IPS DF 6.9 (cell line): ENCODE data around the gene SPTB.

Experiments
- DNase-seq: peaks from one replicate; pipeline ENCODE4 v3.0.0-alpha.2; 2013; ENCODE audit warnings: low read depth, low spot score
- H3K27ac ChIP-seq: one replicate; pipeline ENCODE4 v1.5.1; 2013; ENCODE audit warnings: low read length, control low read depth
- H3K27me3 ChIP-seq: 2 replicates; pipeline ENCODE4 v1.6.1; 2013; ENCODE audit warnings: mild to moderate bottlenecking, low read length; ENCODE audit not compliant: control insufficient read depth, insufficient read depth
- H3K36me3 ChIP-seq: 2 replicates; pipeline ENCODE4 v1.6.1; 2013; ENCODE audit warnings: low read length; ENCODE audit not compliant: control insufficient read depth, insufficient read depth
- H3K4me1 ChIP-seq: 2 replicates; pipeline ENCODE4 v1.6.1; 2013; ENCODE audit warnings: low read length; ENCODE audit not compliant: control insufficient read depth, insufficient read depth
- H3K4me3 ChIP-seq: 2 replicates; pipeline ENCODE4 v1.5.1; 2013; ENCODE audit warnings: mild to moderate bottlenecking, low read length
- H3K9me3 ChIP-seq: 2 replicates; pipeline ENCODE4 v1.6.1; 2013; ENCODE audit warnings: low read length, inconsistent platforms; ENCODE audit not compliant: control insufficient read depth, insufficient read depth
- WGBS: extraction: QIAGEN DNeasy Blood & Tissue Kit; methylation state at CpG from one replicate; pipeline ENCODE4 v1.1.7; 2013; ENCODE audit warnings: mixed read lengths, missing lambda C conversion rate; ENCODE audit not compliant: insufficient read length, insufficient coverage; 5-methylcytosine and 5-hydroxymethylcytosine counted together

Gene SPTB

DNA sequence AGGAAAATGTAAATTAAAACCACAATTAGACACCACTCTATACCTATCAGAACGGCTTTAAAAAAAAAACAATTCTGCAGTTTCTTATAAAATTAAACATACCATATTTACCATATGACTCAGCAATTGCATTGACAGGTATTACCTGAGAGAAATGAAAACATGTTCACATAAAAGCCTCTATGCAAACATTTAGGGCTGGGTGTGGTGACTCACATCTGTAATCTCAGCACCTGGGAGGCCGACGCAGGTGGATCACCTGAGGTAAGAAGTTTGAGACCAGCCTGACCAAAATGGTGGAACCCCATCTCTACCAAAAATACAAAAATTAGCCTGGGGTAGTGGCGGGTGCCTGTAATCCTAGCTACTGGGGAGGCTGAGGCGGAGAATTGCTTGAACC lies 41.1 kb downstream of the SPTB start:
- no peak for DNase-seq
- WGBS: 100% methylated on average over 1 of the region's 5 CpGs
- no peaks in the 10 kb centered on the region for H3K27me3 ChIP-seq

DNA sequence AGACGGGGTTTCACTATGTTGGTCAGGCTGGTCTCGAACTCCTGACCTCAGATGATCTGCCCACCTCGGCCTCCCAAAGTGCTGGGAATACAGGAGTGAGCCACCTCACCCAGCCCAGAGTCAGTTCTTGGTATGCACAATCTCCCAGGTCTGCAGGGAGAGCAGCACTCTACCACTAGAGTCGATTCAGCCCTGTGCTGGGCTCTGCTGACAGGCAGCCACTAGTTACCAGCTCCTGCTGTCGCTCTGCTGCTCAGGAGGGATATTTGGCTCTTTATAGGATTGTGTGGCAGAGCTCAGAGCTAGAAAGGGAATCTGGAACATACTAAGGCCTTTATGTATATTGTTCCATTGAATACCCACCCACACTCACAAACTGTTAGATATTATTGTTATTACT lies 44.3 kb downstream of the SPTB start:
- DNase-seq: no peak
- Histone ChIP-seq H3K27ac (no peak overlapping the region), H3K36me3 (no peaks in the 10 kb centered on the region), H3K27me3 (no peaks in the 10 kb centered on the region), H3K9me3 (no peaks in the 10 kb centered on the region), H3K4me3 (no peak overlapping the region), H3K4me1 (0 out of 2 replicates have a peak, but pooled peaks cover 3% of the 10 kb centered on the region)
- WGBS: no CpG with 5 or more reads among the region's 5 CpGs

More for the DNA sequence above, 41.1 kb downstream of the SPTB start:
- Histone ChIP-seq H3K9me3 (no peaks in the 10 kb centered on the region), H3K36me3 (no peaks in the 10 kb centered on the region), H3K27ac (no peak overlapping the region), H3K4me1 (peaks cover 1% of the 10 kb centered on the region; the same call in 1 of the 2 replicates), H3K4me3 (no peak overlapping the region)

- H3K36me3 ChIP-seq: no peaks in the 10 kb centered on the region
- H3K4me1 ChIP-seq: 0 out of 2 replicates have a peak, but pooled peaks cover 3% of the 10 kb centered on the region
- no peak for DNase-seq
- H3K4me3 ChIP-seq: no peak overlapping the region
- no peaks in the 10 kb centered on the region for H3K27me3 ChIP-seq
- no CpG with 5 or more reads among the region's 3 CpGs for WGBS
- H3K27ac ChIP-seq: no peak overlapping the region
- H3K9me3 ChIP-seq: no peaks in the 10 kb centered on the region
Measured at GRCh38 chr14:64834965-64835364, 44.7 kb downstream of the SPTB start.

DNA sequence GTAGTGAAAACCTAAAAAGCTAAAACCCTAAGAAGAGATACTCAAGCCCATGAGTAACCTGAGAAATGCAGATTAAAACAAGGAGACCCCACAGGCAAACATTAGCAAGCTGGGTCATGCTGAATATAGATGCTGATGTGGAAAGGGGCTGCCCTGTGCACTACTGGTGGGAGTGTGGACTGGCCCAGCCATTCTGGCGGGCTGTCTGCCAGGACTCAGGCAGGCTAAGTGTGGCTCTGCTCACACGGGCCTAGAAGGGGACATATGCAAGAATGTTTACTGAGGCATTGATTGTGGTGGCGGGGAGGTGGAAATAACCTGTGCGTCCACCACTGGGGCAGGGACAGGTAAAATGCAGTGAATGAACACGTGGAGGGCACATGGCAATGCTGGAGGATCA lies 48.3 kb downstream of the SPTB start:
- H3K4me3 ChIP-seq: no peak overlapping the region
- no peak overlapping the region for H3K27ac ChIP-seq
- no peaks in the 10 kb centered on the region for H3K36me3 ChIP-seq
- 0 out of 2 replicates have a peak, but pooled peaks cover 3% of the 10 kb centered on the region for H3K4me1 ChIP-seq
- DNase-seq: no peak
- WGBS: no CpG with 5 or more reads among the region's 5 CpGs
- H3K9me3 ChIP-seq: no peaks in the 10 kb centered on the region
- H3K27me3 ChIP-seq: no peaks in the 10 kb centered on the region

GRCh38 chr14:64830961-64831360 lies 48.7 kb downstream of the SPTB start:
- no peaks in the 10 kb centered on the region for H3K36me3 ChIP-seq
- no peak overlapping the region for H3K4me3 ChIP-seq
- WGBS: no CpG with 5 or more reads among the region's 1 CpG
- 0 out of 2 replicates have a peak, but pooled peaks cover 3% of the 10 kb centered on the region for H3K4me1 ChIP-seq
- H3K27me3 ChIP-seq: no peaks in the 10 kb centered on the region
- H3K27ac ChIP-seq: no peak overlapping the region
- no peaks in the 10 kb centered on the region for H3K9me3 ChIP-seq
- DNase-seq: no peak

DNA sequence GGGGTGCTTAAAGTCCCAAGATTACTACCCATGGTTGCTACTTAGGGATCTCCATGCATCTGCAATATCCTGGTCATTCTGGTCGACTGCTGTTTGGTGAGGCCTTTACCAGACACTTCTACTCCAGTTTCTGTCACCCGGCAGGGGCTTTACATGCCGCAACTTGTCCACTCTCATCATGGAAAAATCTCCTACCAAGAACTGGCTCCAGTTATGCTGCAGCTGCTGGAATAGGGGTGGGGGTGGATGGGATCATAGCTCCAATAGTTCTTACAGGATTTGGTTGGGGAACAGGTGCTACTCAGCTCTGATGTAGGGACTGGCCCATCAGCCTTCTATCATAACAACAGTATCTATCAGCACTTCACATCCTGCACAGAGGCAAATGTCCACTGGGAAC lies 51.6 kb downstream of the SPTB start:
- no peak for DNase-seq
- H3K4me1 ChIP-seq: peaks cover 5% of the 10 kb centered on the region; the same call in 1 of the 2 replicates
- H3K27me3 ChIP-seq: no peaks in the 10 kb centered on the region
- H3K36me3 ChIP-seq: no peaks in the 10 kb centered on the region
- no peak overlapping the region for H3K4me3 ChIP-seq
- no peak overlapping the region for H3K27ac ChIP-seq
- no CpG with 5 or more reads among the region's 3 CpGs for WGBS
- no peaks in the 10 kb centered on the region for H3K9me3 ChIP-seq

DNA sequence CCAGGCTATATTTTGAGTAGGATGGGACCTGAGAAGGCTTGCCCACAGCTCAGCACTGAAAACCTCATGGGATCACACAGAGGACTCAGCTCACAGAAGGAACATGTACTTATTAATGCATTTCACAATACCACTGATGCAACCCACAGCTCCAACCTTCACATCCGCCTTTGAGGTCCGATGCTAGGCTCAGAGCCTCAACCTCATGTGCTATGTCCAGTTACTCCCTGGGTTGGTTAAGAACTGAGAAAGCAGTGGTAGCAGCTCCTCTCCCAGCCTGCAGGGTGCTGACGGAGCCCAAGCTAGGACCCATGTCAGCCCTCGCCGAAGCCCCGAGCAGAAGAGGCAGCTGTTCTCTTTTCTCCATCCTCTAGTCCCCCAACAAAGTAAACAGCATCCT lies 52.9 kb downstream of the SPTB start:
- H3K27ac ChIP-seq: no peak overlapping the region
- no peak overlapping the region for H3K4me3 ChIP-seq
- no peaks in the 10 kb centered on the region for H3K36me3 ChIP-seq
- H3K4me1 ChIP-seq: peaks cover 5% of the 10 kb centered on the region; the same call in 1 of the 2 replicates
- no peaks in the 10 kb centered on the region for H3K27me3 ChIP-seq
- WGBS: no CpG with 5 or more reads among the region's 6 CpGs
- DNase-seq: no peak
- H3K9me3 ChIP-seq: no peaks in the 10 kb centered on the region

- no CpG with 5 or more reads among the region's 4 CpGs for WGBS
- no peaks in the 10 kb centered on the region for H3K27me3 ChIP-seq
- no peaks in the 10 kb centered on the region for H3K9me3 ChIP-seq
- H3K27ac ChIP-seq: no peak overlapping the region
- no peak for DNase-seq
- no peak overlapping the region for H3K4me3 ChIP-seq
- no peaks in the 10 kb centered on the region for H3K36me3 ChIP-seq
- peaks cover 3% of the 10 kb centered on the region; the same call in 1 of the 2 replicates for H3K4me1 ChIP-seq
Measured at GRCh38 chr14:64826333-64826732, 53.4 kb downstream of the SPTB start.

DNA sequence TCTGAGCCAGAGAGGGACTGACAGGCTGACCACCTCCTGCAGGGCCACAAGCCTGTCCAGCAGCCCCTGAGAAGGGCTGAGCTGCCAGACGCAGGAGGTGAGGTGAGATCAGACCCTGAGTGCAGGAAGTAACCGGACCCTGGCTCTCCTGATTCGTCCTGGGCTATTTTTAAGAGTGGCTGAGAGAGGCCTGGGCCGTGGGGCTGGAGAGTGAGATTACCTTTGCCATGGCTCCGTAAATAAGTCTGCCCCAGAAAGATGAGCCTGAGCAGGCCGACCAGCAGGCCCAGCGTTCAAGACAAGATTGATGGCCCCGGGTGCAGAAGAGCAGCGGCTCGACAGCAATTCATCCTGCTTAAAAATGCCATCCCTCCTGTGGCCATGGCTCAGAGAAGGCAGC lies 54.2 kb downstream of the SPTB start:
- Histone ChIP-seq H3K27me3 (no peaks in the 10 kb centered on the region), H3K36me3 (no peaks in the 10 kb centered on the region), H3K27ac (no peak overlapping the region), H3K4me3 (no peak overlapping the region), H3K9me3 (no peaks in the 10 kb centered on the region), H3K4me1 (peaks cover 2% of the 10 kb centered on the region; the same call in 1 of the 2 replicates)
- WGBS: no CpG with 5 or more reads among the region's 10 CpGs
- no peak for DNase-seq

DNA sequence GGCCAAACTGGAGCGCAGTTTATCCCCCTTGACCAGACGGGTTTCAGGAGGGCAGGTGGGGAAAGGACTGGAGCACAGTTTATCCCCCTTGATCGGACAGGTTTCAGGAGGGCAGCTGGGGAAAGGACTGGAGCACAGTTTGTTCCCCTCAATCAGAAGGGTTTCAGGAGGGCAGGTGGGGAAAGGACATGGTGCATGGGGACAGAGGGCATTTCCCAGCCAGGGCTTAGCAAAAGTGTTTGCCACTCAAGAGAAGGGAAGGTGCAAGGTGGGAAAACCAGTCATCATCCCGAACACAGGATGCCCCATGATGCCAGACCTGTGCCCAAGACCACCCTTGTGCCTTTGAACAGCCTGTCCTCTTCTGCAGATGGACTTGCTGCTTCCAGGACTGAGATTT lies 54.7 kb downstream of the SPTB start:
- H3K4me1 ChIP-seq: peaks cover 3% of the 10 kb centered on the region; the same call in 1 of the 2 replicates
- no peaks in the 10 kb centered on the region for H3K27me3 ChIP-seq
- H3K36me3 ChIP-seq: no peaks in the 10 kb centered on the region
- H3K4me3 ChIP-seq: no peak overlapping the region
- no peaks in the 10 kb centered on the region for H3K9me3 ChIP-seq
- no peak overlapping the region for H3K27ac ChIP-seq
- WGBS: no CpG with 5 or more reads among the region's 4 CpGs
- no peak for DNase-seq

GRCh38 chr14:64824471-64824870 lies 55.2 kb downstream of the SPTB start:
- no peak overlapping the region for H3K4me3 ChIP-seq
- no peaks in the 10 kb centered on the region for H3K36me3 ChIP-seq
- H3K27me3 ChIP-seq: no peaks in the 10 kb centered on the region
- H3K27ac ChIP-seq: no peak overlapping the region
- no peak for DNase-seq
- H3K4me1 ChIP-seq: peaks cover 3% of the 10 kb centered on the region; the same call in 1 of the 2 replicates
- WGBS: no CpG with 5 or more reads among the region's 3 CpGs
- H3K9me3 ChIP-seq: no peaks in the 10 kb centered on the region
